OCI-LY3 (cell line): ENCODE results near the gene HS2ST1.

Experiments used
- H2AFZ ChIP-seq: fragments of 200-600, 300-600 bp; shearing (Covaris generic); 2 replicates; pipeline ENCODE4 v1.6.0; 2014; ENCODE audit warnings: antibody characterized with exemption, low read depth, low read length
- H3K27ac ChIP-seq: fragments of 200-600, 300-600 bp; sonication (generic); 2 replicates; pipeline ENCODE4 v1.5.1; 2014; ENCODE audit warnings: mild to moderate bottlenecking, low read length, moderate library complexity, mixed read lengths
- H3K27me3 ChIP-seq: fragments of 200-600, 300-600 bp; sonication (generic); 2 replicates; pipeline ENCODE4 v1.6.1; 2014; ENCODE audit warnings: low read depth, low read length, mixed read lengths
- H3K36me3 ChIP-seq: fragments of 200-600, 300-600 bp; sonication (generic); replicated peaks from 2 replicates; pipeline ENCODE3; 2014; ENCODE audit warnings: low read depth, low read length, mixed read lengths
- H3K4me1 ChIP-seq: fragments of 300-600, 200-600 bp; sonication (generic); 2 replicates; pipeline ENCODE4 v1.6.1; 2014; ENCODE audit warnings: low read length, mixed read lengths
- H3K4me2 ChIP-seq: fragments of 200-600, 300-600 bp; sonication (generic); 2 replicates; pipeline ENCODE4 v1.6.1; 2014; ENCODE audit warnings: low read length, mixed read lengths
- H3K4me3 ChIP-seq: fragments of 300-600, 200-600 bp; sonication (generic); 2 replicates; pipeline ENCODE4 v1.5.1; 2014; ENCODE audit warnings: antibody characterized with exemption, mild to moderate bottlenecking, low read length, moderate library complexity
- H3K79me2 ChIP-seq: fragments of 300-600, 200-600 bp; shearing (Covaris generic); 2 replicates; pipeline ENCODE4 v1.6.1; 2014; ENCODE audit warnings: mild to moderate bottlenecking, low read length, mixed read lengths
- H3K9ac ChIP-seq: fragments of 300-600, 200-600 bp; shearing (Covaris generic); 2 replicates; pipeline ENCODE4 v1.6.0; 2014; ENCODE audit warnings: mild to moderate bottlenecking, low read length, moderate library complexity
- H3K9me3 ChIP-seq: fragments of 200-600, 300-600 bp; shearing (Covaris generic); 2 replicates; pipeline ENCODE4 v1.6.1; 2014; ENCODE audit warnings: low read length, mixed read lengths; ENCODE audit not compliant: insufficient read depth
- H4K20me1 ChIP-seq: fragments of 200-600, 300-600 bp; sonication (generic); 2 replicates; pipeline ENCODE4 v1.6.1; 2016; ENCODE audit warnings: low read length, mixed read lengths; ENCODE audit not compliant: insufficient read depth
- CTCF ChIP-seq: fragments of 200-600, 300-600 bp; sonication (generic); IDR thresholded peaks from 2 replicates; pipeline ENCODE4 v1.5.1; 2014; ENCODE audit warnings: antibody characterized with exemption, low read length, low read depth
- EZH2phosphoT487 ChIP-seq: fragments of 200-600 bp; shearing (Covaris generic); IDR thresholded peaks from 2 replicates; pipeline ENCODE4 v1.6.1; 2018; ENCODE audit warnings: antibody characterized with exemption, mixed run types, low read depth

The HS2ST1 gene

GRCh38 chr1:87123610-87124009 is 209.2 kb downstream of the HS2ST1 start:
- Histone ChIP-seq H3K4me1 (peaks cover 8% of the 10 kb centered on the region; the same call in 1 of the 2 replicates), H2AFZ (no peak overlapping the region), H3K36me3 (no peaks in the 10 kb centered on the region), H3K27me3 (no peaks in the 10 kb centered on the region), H4K20me1 (no peaks in the 10 kb centered on the region), H3K4me2 (no peak overlapping the region), H3K27ac (no peak overlapping the region), H3K79me2 (no peaks in the 10 kb centered on the region), H3K4me3 (no peak overlapping the region), H3K9ac (no peak overlapping the region), H3K9me3 (no peaks in the 10 kb centered on the region)
- no peak for TF ChIP-seq EZH2phosphoT487
- TF ChIP-seq CTCF = no peak

DNA sequence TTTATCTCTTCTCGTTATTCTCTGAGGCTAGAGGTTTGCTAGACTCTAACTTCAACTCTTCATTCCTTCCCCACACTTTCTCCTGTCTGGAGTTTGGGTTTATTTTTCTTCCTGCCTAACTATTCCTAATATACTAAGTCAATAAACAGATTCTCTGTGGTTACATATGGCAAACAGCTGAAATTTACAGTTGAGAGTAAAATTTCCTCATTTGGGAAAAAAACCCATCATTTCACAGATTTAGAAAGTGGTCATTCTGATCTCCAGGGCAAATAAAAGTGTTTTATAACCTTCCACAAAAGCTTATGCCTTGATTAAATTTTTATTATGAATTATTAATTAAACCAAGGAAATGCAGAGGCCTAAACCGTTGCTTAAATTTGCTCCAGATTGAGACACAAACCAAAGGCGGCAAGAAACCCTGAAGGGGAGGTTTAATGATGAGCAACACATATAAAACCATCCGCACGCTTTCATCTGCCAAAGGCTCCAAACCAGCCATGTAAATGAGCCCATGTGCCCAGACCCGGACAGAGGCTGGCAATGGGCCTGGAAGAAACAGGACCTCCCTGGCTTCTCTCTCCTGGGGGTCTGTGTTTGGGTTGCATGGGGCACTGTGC is 212.6 kb downstream of the HS2ST1 start:
- Histone ChIP-seq H3K27ac (no peak overlapping the region), H3K4me1 (0 out of 2 replicates have a peak, but pooled peaks cover under 1% of the 10 kb centered on the region), H3K9me3 (no peaks in the 10 kb centered on the region), H3K36me3 (no peaks in the 10 kb centered on the region), H3K4me2 (no peak overlapping the region), H3K9ac (no peak overlapping the region), H3K79me2 (no peaks in the 10 kb centered on the region), H2AFZ (no peak overlapping the region), H4K20me1 (no peaks in the 10 kb centered on the region), H3K4me3 (no peak overlapping the region), H3K27me3 (no peaks in the 10 kb centered on the region)
- TF ChIP-seq CTCF (no peak), EZH2phosphoT487 (no peak)

GRCh38 chr1:87127581-87127980 is 213.1 kb downstream of the HS2ST1 start:
- Histone ChIP-seq H3K4me1 (no peaks in the 10 kb centered on the region), H3K4me3 (no peak overlapping the region), H3K36me3 (no peaks in the 10 kb centered on the region), H2AFZ (no peak overlapping the region), H3K27me3 (no peaks in the 10 kb centered on the region), H3K4me2 (no peak overlapping the region), H3K9me3 (no peaks in the 10 kb centered on the region), H3K9ac (no peak overlapping the region), H4K20me1 (no peaks in the 10 kb centered on the region), H3K79me2 (no peaks in the 10 kb centered on the region), H3K27ac (no peak overlapping the region)
- TF ChIP-seq CTCF (no peak), EZH2phosphoT487 (no peak)

DNA sequence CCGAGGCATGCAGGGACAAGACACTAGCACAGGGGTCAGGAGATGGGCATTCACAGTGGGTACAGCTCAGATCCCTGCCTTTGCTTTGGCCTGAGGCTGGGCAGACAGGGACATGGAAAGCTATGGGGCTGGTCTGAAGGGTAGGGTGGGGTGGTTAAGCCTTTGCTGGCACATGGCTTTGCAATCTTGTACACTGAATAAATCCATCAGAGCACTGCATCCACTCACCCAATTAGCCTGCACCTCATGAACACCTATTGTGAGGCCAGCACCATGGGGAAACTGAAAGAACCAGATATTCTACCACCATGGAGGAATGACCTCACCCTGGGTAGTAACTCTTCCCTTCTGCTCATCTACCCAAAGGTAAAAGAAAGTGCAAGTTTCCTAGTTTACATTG is 214.6 kb downstream of the HS2ST1 start:
- Histone ChIP-seq H3K9me3 (no peaks in the 10 kb centered on the region), H3K4me1 (no peaks in the 10 kb centered on the region), H3K27ac (no peak overlapping the region), H2AFZ (no peak overlapping the region), H3K27me3 (no peaks in the 10 kb centered on the region), H3K4me3 (no peak overlapping the region), H3K79me2 (no peaks in the 10 kb centered on the region), H3K36me3 (no peaks in the 10 kb centered on the region), H3K9ac (no peak overlapping the region), H4K20me1 (no peaks in the 10 kb centered on the region), H3K4me2 (no peak overlapping the region)
- TF ChIP-seq CTCF = no peak
